ENCODE measurements around the gene AJUBA.
A peak's percentile ranks its signal among the peaks of the same experiment; 100 is the strongest.
"Not testable (repeated sequence)": the region's sequence is repeated elsewhere in the genome, so short reads cannot be mapped to it uniquely, and the experiment has no call there.

The AJUBA gene

GRCh38 chr14:23006188-23006534 lies 23.8 kb upstream of the AJUBA start:
- DNase-seq (ENCODE audit: low spot score), result no peak

DNA sequence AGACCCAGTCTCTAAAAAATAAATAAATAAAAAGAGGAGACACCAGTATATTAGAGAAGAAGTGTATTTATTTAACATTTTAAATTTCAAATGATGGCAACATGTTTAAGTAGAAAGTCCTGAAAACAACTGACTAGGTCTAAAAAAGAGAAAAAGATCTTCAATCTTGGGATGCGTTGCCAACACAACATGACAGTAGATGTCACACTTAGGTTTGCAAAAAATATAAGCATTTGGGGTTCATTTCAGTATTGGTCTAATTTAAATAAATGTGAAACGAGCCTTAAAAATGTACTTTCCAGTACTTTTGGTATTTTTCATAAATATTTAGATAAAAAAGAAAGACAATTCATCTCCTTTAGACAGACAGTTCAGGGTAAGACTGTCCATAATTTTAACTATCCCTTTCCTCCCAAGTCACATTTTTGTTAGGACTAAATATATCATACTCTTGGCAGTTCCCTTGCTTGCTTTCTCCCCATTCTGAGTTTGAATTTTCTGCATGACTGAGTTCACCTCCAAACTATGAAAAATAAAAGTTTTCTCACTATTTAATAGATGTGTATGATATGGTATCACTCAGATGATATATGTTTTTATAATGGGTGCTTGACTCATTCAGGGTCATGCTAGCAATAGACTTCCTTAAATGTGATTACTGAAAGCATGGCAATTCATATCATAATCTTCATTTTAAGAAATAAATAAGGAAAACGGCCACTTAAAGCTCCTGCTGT lies 23.3 kb upstream of the AJUBA start:
- DNase-seq (ENCODE audit: low spot score), result no peak

- DNase-seq (ENCODE audit: low spot score), result not testable (repeated sequence)
Measured at GRCh38 chr14:23004274-23004673, 21.9 kb upstream of the AJUBA start.

- DNase-seq (ENCODE audit: low spot score), result no peak
Measured at GRCh38 chr14:23002592-23002991, 20.2 kb upstream of the AJUBA start.

GRCh38 chr14:23000860-23001259 lies 18.5 kb upstream of the AJUBA start:
- DNase-seq (ENCODE audit: low spot score), result no peak

DNA sequence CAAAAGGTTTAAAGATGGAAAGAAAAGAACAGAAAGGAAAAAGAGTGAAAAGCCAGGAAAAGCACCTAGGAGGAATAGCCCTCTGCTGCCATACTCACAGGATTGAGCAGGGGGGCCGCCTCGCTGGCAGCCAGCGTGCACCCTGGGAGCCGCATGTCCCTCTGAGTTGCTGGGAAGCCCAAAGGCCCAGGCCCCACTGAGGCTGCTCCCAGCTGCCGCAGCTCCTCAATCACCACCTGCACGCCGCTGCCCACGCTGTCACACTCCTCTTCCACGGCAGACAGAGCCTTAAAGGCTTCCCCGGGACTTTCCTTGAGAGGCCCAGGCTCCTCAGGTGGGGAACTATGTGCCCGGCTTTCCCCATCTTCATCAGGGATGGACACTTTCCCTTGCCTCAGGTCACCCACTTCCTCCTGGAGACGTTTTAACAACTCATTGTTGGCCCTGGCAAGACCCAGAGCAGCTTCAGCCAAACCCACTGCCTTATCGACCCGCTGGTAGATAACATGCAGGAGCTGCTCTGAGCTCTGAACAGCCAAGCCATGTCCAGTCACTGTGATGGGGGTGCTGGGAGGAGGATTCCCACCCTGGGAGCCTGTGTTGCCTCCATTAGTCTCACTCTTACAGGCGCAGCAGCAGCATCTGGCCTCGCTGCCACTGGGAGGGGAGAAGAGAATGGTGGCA lies 16.1 kb upstream of the AJUBA start:
- no peak for DNase-seq (ENCODE audit: low spot score)

DNA sequence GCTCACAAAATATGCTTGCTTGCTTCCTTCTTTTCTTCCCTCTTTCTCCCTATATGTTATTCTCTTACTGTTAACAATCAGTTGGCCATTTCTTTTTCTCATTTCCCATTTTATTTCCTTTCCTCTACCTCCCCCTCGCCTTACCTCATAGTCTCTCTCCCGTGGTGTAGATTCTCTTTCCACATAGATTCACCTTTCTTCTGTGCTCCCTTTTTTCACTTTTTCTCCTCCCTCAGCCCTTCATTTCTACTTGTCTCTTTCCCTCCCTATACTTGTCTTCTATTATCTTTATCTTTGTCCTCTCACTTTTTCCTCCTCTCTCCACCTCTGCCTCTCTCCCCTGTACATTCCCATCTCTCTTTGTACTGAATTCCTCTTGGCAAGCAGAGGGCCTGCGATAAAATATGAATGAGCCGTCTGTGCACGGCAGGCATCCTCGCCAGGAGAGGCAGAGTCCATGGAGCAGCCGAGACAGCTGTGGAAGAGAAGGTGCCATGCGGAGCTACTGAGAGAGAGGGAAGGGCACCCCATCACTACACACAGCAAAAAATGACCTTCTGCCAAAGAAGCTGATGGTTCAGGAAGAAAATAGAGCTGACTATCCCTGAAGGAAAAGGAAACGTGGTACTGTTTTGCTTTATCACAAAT lies 15.4 kb upstream of the AJUBA start:
- DNase-seq (ENCODE audit: low spot score), result no peak

- no peak for DNase-seq (ENCODE audit: low spot score)
Measured at GRCh38 chr14:22996768-22997654, 14.7 kb upstream of the AJUBA start.

DNA sequence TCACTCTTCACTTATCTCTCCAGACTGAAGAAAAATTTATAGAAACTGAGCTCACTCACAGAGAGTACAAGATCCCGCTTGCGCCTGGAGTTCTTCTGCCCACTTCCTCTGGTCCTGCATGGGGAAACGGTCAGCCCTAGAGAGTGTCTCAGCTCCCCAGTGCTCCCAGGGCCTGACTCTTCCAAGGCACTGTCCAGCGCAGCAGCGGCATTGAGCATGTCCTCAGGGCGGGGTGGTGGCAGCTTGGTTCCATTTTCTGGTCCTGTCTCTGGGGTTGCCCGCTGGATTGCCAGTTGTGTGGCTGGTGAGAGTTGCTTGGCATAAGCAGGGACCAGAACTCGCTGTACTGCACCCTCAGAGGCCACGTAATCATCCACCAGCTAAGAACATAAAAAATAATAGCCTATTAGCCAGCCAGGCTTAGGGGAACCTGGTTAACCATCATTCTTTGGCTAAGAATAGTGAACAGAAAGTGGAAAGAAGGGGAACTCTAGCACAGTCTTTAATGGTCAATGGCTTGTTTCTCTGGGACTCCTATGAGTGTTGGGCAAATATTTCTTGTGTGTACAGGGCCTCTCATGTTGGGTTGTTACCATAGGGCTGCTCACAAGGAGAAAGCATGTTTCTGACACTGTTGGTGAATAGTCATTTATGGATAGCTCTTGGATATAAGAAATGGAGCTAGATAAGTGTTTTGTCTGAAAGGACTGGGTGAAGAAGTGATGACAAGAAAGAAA lies 13.7 kb upstream of the AJUBA start:
- DNase-seq (ENCODE audit: low spot score), result no peak

- DNase-seq (ENCODE audit: low spot score), result peak; percentile 11
Measured at GRCh38 chr14:22994762-22995275, 12.5 kb upstream of the AJUBA start.

DNA sequence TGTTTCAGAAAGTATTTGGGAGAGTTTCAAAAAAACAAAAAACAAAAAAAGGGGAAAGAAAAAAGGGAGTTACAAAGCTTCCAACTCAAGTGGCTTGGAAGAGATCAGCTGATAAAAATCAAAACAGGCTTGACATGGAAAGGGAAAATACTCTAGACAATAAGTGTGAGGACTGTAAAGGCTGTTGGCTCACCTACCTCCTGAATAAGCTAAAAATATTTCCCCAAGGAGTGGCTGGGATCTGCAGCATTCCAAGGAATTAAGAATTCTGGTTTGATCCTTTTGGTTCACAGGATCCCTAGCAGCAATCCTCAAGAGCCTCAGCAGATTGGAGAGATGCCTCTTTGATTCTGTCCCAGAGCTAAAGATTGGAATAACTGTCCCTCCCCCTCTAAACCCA lies 11.2 kb upstream of the AJUBA start:
- DNase-seq (ENCODE audit: low spot score), result no peak

DNA sequence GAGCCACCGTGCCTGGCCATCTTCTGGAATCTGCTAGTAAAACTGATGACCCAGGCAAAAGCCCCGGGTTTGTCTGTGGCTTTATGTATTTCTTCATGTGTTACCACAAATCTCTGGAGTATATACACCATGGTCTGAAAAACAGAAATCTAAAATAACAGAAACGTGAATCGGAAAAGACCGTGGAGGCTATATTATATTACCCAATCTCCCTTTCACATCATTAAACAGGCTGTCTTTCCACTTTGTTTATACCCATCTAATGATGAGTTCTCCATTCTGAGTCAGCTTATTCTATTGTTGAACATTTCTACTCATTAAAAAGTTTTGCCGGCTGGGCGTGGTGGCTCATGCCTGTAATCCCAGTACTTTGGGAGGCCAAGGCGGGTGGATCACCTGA lies 9.5 kb upstream of the AJUBA start:
- no peak for DNase-seq (ENCODE audit: low spot score)

DNA sequence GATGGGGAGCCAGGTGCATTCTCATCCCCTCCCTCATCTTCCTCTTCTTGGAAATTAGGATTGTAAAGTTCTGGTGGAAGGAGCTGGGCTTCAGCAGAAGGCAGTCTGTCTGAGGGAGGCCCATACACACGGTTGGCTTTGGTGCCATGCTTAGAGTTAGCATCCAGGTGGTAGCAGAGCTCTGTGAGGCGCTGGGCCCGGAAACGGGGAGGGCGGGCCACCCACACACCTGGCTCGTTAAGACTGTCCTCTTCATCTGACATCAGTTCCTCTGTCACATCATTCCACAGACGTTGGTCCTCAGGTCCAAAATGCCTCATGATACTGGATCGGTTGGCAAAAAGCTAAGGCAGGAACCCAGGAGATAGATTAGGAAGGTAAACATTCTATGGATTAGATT lies 4.9 kb upstream of the AJUBA start:
- DNase-seq (ENCODE audit: low spot score), result no peak

- peak; percentile 88 for DNase-seq (ENCODE audit: low spot score)
Measured at GRCh38 chr14:22986508-22987054, 4.2 kb upstream of the AJUBA start.

GRCh38 chr14:22985894-22986507 lies 3.6 kb upstream of the AJUBA start:
- DNase-seq (ENCODE audit: low spot score), result no peak

DNA sequence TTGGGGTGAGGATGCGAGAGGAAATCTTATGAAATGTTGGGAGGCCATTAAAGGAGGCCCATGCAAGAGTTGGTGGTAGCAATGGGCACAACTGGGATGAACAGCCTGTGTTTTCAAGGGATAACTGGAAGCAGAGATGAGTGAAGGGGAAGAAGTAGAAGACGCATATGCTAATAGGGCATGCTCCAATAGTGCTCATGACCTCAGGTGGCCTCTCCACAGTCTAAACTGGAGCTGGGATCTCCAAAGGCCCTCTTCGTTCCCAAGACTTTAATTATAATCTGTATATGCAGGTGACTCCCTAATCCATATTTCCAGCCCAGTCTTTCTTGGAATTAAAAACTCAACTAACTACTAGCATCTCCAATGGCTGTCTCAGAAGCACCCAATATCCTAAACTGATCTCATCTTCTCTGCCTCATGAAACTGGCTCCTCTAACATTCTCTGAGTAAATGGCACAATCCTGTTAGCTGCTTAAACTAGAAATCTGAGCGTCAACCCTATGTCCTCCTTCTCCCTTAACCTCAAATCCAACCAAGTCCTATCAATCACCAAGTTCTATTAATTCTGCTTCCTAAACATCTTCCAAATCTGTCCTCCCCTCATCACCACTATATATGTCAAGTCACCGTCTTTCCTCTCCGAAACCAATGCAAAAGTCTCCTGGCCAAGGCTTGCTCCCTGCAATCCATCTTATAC lies 2.8 kb upstream of the AJUBA start:
- DNase-seq (ENCODE audit: low spot score), result no peak

DNA sequence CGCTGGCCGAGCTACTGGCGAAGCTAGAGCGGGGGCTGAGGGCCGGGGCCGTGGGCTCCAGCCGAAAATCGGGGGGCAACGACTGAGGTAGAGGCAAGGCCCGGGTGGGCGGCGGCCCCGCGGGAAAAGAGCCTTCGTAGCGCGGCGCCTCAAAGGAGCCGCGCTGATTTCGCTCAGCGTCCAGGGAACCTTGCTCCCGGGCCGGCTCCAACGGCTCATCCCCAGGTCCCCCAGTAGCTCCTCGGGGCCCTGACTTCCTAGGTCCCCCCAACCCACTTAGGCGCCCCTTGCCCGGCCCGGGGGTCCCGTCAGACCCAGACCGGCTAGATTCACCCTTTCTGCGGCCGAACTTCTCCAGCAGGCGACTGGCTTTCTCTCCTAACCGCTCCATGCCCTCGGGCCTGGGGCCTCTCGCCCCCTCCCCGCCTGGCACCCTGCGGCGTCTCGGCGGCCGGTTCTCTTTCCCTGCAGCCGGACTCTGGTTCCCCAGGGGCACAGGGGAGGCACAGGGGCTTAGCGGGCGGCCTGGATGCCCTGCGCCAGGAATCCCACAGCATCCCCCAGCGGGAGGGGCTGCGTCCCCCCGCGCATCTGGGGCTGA lies 375 bp downstream of the AJUBA start:
- DNase-seq (ENCODE audit: low spot score), result no peak

DNA sequence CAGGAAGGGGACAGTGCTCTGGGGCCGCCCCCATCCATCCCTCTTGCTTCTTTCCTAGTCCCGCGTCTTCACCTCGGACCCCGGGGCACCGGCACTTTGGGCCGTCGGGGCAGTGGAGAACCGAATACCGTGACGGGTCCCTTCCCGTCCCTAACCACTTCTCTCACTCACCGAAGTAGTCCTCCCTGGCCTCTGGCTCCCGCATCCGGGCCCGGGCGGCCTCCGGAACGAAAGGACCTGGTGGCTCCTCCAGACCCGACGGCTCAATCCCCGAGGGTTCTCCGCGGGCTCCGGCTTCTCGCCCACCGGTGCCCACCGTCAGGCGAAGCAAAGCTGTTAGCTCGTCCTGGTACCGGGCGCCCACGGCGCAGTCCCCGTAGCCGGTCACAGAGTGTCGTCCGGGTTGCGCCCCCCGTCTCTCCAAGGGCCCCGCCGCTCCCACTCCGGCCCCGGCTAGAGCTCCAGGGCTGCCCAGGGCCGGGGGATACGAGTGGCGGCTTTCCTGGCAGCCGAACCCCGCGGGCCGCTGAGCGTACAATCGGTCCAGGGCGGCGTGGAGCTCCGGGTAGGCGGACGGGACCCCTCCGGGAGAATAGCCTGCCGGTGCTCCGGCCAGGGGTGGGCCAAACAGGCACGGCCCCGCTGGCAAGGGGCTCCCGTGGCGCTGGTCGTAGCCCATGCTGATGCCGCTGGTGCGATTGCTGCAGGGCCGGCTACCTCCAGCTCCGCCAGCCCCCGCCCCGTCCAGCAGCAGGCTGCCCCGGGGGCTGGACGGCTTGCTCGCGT lies 1.1 kb downstream of the AJUBA start:
- no peak for DNase-seq (ENCODE audit: low spot score)

GRCh38 chr14:22980672-22981089 lies 1.7 kb downstream of the AJUBA start:
- DNase-seq (ENCODE audit: low spot score), result no peak
